Activated CD8-positive, alpha-beta T cell treated with anti-CD3 and anti-CD28 coated beads for 36 hours (primary cell): ENCODE results near the gene TRIP10. TPM values are rescaled to one million over a fixed set of nuclear protein-coding genes. Genes with fewer than 3 reads are reported as not detected.

Source experiments
- ATAC-seq: fragments of 200-7000 bp; cut with Tn5 transposase; one replicate; pipeline ENCODE4 v1.10.0; 2021; ENCODE audit warnings: mild to moderate bottlenecking, moderate library complexity
- CTCF ChIA-PET: fragments of 350-600 bp; sonication (Branson Sonifier 250); formaldehyde crosslinking; loops from one replicate; lab custom pipeline; 2021; ENCODE audit warnings: antibody characterized with exemption; lab: Charles Lee
- POLR2A ChIA-PET: fragments of 350-600 bp; sonication (Branson Sonifier 250); formaldehyde crosslinking; loops from one replicate; lab custom pipeline; 2021; ENCODE audit warnings: antibody characterized with exemption; lab: Charles Lee
- DNase-seq: peaks from one replicate; pipeline ENCODE4 v3.0.0-alpha.2; 2020
- H3K27ac Mint-ChIP-seq: one replicate; pipeline ENCODE4 v1.8.0; 2021; ENCODE audit warnings: mild to moderate bottlenecking, mixed read lengths
- H3K27me3 Mint-ChIP-seq: one replicate; pipeline ENCODE4 v1.8.0; 2021; ENCODE audit warnings: mixed read lengths
- H3K36me3 Mint-ChIP-seq: one replicate; pipeline ENCODE4 v1.8.0; 2021; ENCODE audit warnings: low read depth, mixed read lengths
- H3K4me1 Mint-ChIP-seq: one replicate; pipeline ENCODE4 v1.8.0; 2021; ENCODE audit warnings: low read depth, mixed read lengths
- H3K4me3 Mint-ChIP-seq: one replicate; pipeline ENCODE4 v1.8.0; 2021; ENCODE audit warnings: mild to moderate bottlenecking, moderate library complexity, mixed read lengths
- H3K9me3 Mint-ChIP-seq: one replicate; pipeline ENCODE4 v1.8.0; 2021; ENCODE audit warnings: mixed read lengths
- CTCF ChIP-seq: fragments of 200-600 bp; IDR thresholded peaks from one replicate; pipeline ENCODE4 v1.8.0; 2022; ENCODE audit warnings: antibody characterized with exemption, mild to moderate bottlenecking
- intact Hi-C: fragments of 100-400 bp; cut with micrococcal nuclease; formaldehyde crosslinking; loops from one replicate; pipeline ENCODE4 v1.10.0; 2022
- total RNA-seq, 2 experiments: library from RNA; stranded (reverse); gene quantifications; one replicate each; pipeline ENCODE4 v1.2.3, GENCODE V29; 2021

TRIP10 gene
- total RNA-seq, 2 experiments from 2014 or later: 33.8 to 34.3 TPM

GRCh38 chr19:6790194-6791128, 51.0 kb downstream of the TRIP10 start:
- Mint-ChIP-seq H3K9me3 (peaks cover 10% of the 10 kb centered on the region), H3K27ac (peak overlapping the region; percentile 55), H3K27me3 (no peaks in the 10 kb centered on the region), H3K36me3 (peaks cover 64% of the 10 kb centered on the region), H3K4me1 (peaks cover 57% of the 10 kb centered on the region), H3K4me3 (no peak overlapping the region)
- intact Hi-C loops: no loop called here
- ATAC-seq: no peak
- TF ChIP-seq CTCF: no peak
- no peak for DNase-seq
- CTCF ChIA-PET: interaction anchor here (1.3 to 2.5 kb wide), 3 partner anchors 9 to 18 kb away, joined by 4 to 10 read pairs (median 6); partner anchors contain the start of gene VAV1
- POLR2A ChIA-PET: interaction anchor here (1.9 to 3.1 kb wide), 3 partner anchors 11 to 18 kb away, joined by 4 to 26 read pairs (median 7); partner anchors contain the start of gene VAV1

GRCh38 chr19:6791237-6791636, 51.8 kb downstream of the TRIP10 start:
- Mint-ChIP-seq H3K4me3 (no peak overlapping the region), H3K9me3 (peaks cover 10% of the 10 kb centered on the region), H3K4me1 (peaks cover 61% of the 10 kb centered on the region), H3K27me3 (no peaks in the 10 kb centered on the region), H3K27ac (peak overlapping the region; percentile 16), H3K36me3 (peaks cover 64% of the 10 kb centered on the region)
- DNase-seq: no peak
- intact Hi-C loops: no loop called here
- no peak for ATAC-seq
- CTCF ChIA-PET: interaction anchor here (1.3 to 2.5 kb wide), 3 partner anchors 10 to 19 kb away, joined by 4 to 10 read pairs (median 6); partner anchors contain the start of gene VAV1
- POLR2A ChIA-PET: interaction anchor here (1.4 to 3.1 kb wide), 4 partner anchors 8 to 19 kb away, joined by 4 to 26 read pairs (median 6); partner anchors contain the start of gene VAV1
- TF ChIP-seq CTCF: no peak

GRCh38 chr19:6793411-6793810, 53.9 kb downstream of the TRIP10 start:
- Mint-ChIP-seq H3K27ac (no peak overlapping the region), H3K9me3 (peaks cover 10% of the 10 kb centered on the region), H3K4me3 (no peak overlapping the region), H3K4me1 (peaks cover 72% of the 10 kb centered on the region), H3K27me3 (no peaks in the 10 kb centered on the region), H3K36me3 (peaks cover 68% of the 10 kb centered on the region)
- ChIA-PET CTCF (no interaction called here), POLR2A (interaction anchor here (1.2 kb wide), 1 partner anchor 15 kb away, joined by 3 read pairs; no protein-coding TSS in a partner anchor)
- intact Hi-C loops: no loop called here
- no peak for ATAC-seq
- DNase-seq: no peak
- no peak for TF ChIP-seq CTCF

- Mint-ChIP-seq H3K4me1 (peaks cover 71% of the 10 kb centered on the region), H3K36me3 (peaks cover 67% of the 10 kb centered on the region), H3K9me3 (peaks cover 10% of the 10 kb centered on the region), H3K27me3 (no peaks in the 10 kb centered on the region), H3K4me3 (no peak overlapping the region), H3K27ac (peak overlapping the region; percentile 27)
- DNase-seq (no peak), ATAC-seq (no peak)
- ChIA-PET CTCF (interaction anchor here (1.0 kb wide), 1 partner anchor 20 kb away, joined by 3 read pairs; no protein-coding TSS in a partner anchor), POLR2A (no interaction called here)
- TF ChIP-seq CTCF: no peak
- intact Hi-C loops: no loop called here
These were observed 54.5 kb downstream of the TRIP10 start for GRCh38 chr19:6793973-6794372.
